HG03432 (cell line): Measurements from ENCODE around the gene SLC20A1.

Experiments used
- ATAC-seq: cut with Tn5 transposase; IDR thresholded peaks from one replicate; pipeline ENCODE4 v1.9.1; 2021; ENCODE audit warnings: mild to moderate bottlenecking, moderate library complexity; ENCODE audit not compliant: unreplicated experiment

The SLC20A1 gene

GRCh38 chr2:112623913-112624777 is 21.6 kb upstream of the SLC20A1 start:
- ATAC-seq = peak; percentile 78

- no peak for ATAC-seq
Measured at GRCh38 chr2:112625474-112626114, 20.1 kb upstream of the SLC20A1 start.

- ATAC-seq = peak; percentile 52
Measured at GRCh38 chr2:112626604-112627059, 19.1 kb upstream of the SLC20A1 start.

GRCh38 chr2:112627060-112628040 is 18.4 kb upstream of the SLC20A1 start:
- ATAC-seq = no peak

GRCh38 chr2:112629224-112629623 is 16.5 kb upstream of the SLC20A1 start:
- ATAC-seq = no peak

- ATAC-seq = no peak
Measured at GRCh38 chr2:112629823-112630222, 15.9 kb upstream of the SLC20A1 start.

- ATAC-seq = no peak
Measured at GRCh38 chr2:112630268-112630667, 15.5 kb upstream of the SLC20A1 start.

GRCh38 chr2:112633708-112634107 is 12.0 kb upstream of the SLC20A1 start:
- no peak for ATAC-seq

GRCh38 chr2:112634153-112634873 is 11.4 kb upstream of the SLC20A1 start:
- no peak for ATAC-seq

- ATAC-seq = no peak
Measured at GRCh38 chr2:112634874-112635157, 10.9 kb upstream of the SLC20A1 start.

- ATAC-seq = peak; percentile 95
Measured at GRCh38 chr2:112636605-112637288, 9.0 kb upstream of the SLC20A1 start.

- no peak for ATAC-seq
Measured at GRCh38 chr2:112637289-112637660, 8.5 kb upstream of the SLC20A1 start.

- ATAC-seq = no peak
Measured at GRCh38 chr2:112639936-112640335, 5.8 kb upstream of the SLC20A1 start.

GRCh38 chr2:112640467-112640799 is 5.3 kb upstream of the SLC20A1 start:
- no peak for ATAC-seq

- no peak for ATAC-seq
Measured at GRCh38 chr2:112640800-112641675, 4.7 kb upstream of the SLC20A1 start.

GRCh38 chr2:112641701-112642100 is 4.0 kb upstream of the SLC20A1 start:
- no peak for ATAC-seq

GRCh38 chr2:112642561-112642960 is 3.2 kb upstream of the SLC20A1 start:
- no peak for ATAC-seq

- no peak for ATAC-seq
Measured at GRCh38 chr2:112642966-112643365, 2.8 kb upstream of the SLC20A1 start.

- ATAC-seq = no peak
Measured at GRCh38 chr2:112643488-112643887, 2.3 kb upstream of the SLC20A1 start.
